ENCODE data around the gene ALKBH8.
"Not testable (repeated sequence)": the region's sequence is repeated elsewhere in the genome, so short reads cannot be mapped to it uniquely, and the experiment has no call there.

The ALKBH8 gene

GRCh38 chr11:107508858-107509244, 56.7 kb downstream of the ALKBH8 start:
- no CpG with 5 or more reads among the region's 2 CpGs for WGBS (ENCODE audit: insufficient coverage)
- ChIA-PET POLR2A (no interaction called here), CTCF (no interaction called here)
- H3K27me3 ChIP-seq (replicated peaks in 2 of 5; ENCODE audit: control insufficient read depth in 4 of 5, insufficient read depth in 5 of 5, low read length in 4 of 5): no peaks in the 10 kb centered on the region
- no peak for DNase-seq
- H3K9me3 ChIP-seq (ENCODE audit: control extremely low read depth in 1 of 5, control insufficient read depth in 4 of 5, insufficient read depth in 2 of 5, low read depth in 1 of 5, low read length in 4 of 5): peaks cover 0 to 1% (median 0%) of the 10 kb centered on the region in 5 experiments
- no peak overlapping the region for H3K4me3 ChIP-seq (ENCODE audit: control insufficient read depth in 1 of 7, extremely low read depth in 1 of 7, insufficient read depth in 4 of 7, low read depth in 2 of 7, low read length in 6 of 7)
- H3K27ac ChIP-seq (ENCODE audit: insufficient read depth in 1 of 2, low read depth in 1 of 2, low read length in 2 of 2, poor library complexity in 1 of 2, severe bottlenecking in 2 of 2): no peak overlapping the region
- no peaks in the 10 kb centered on the region for H3K4me1 ChIP-seq (ENCODE audit: control extremely low read depth in 1 of 4, control insufficient read depth in 4 of 4, insufficient read depth in 4 of 4, low read length in 3 of 4)
- H3K36me3 ChIP-seq (ENCODE audit: control insufficient read depth in 4 of 4, insufficient read depth in 4 of 4, low read length in 3 of 4): peaks cover under 1 to 21% (median 15%) of the 10 kb centered on the region in 4 experiments

GRCh38 chr11:107508201-107508857, 57.2 kb downstream of the ALKBH8 start:
- ChIA-PET POLR2A (no interaction called here), CTCF (no interaction called here)
- Histone ChIP-seq H3K4me3 (ENCODE audit: control insufficient read depth in 1 of 7, extremely low read depth in 1 of 7, insufficient read depth in 4 of 7, low read depth in 2 of 7, low read length in 6 of 7) (no peak overlapping the region), H3K9me3 (ENCODE audit: control extremely low read depth in 1 of 5, control insufficient read depth in 4 of 5, insufficient read depth in 2 of 5, low read depth in 1 of 5, low read length in 4 of 5) (peaks cover 0 to 2% (median 0%) of the 10 kb centered on the region in 5 experiments), H3K4me1 (ENCODE audit: control extremely low read depth in 1 of 4, control insufficient read depth in 4 of 4, insufficient read depth in 4 of 4, low read length in 3 of 4) (no peaks in the 10 kb centered on the region), H3K27me3 (replicated peaks in 2 of 5; ENCODE audit: control insufficient read depth in 4 of 5, insufficient read depth in 5 of 5, low read length in 4 of 5) (no peaks in the 10 kb centered on the region), H3K27ac (ENCODE audit: insufficient read depth in 1 of 2, low read depth in 1 of 2, low read length in 2 of 2, poor library complexity in 1 of 2, severe bottlenecking in 2 of 2) (no peak overlapping the region), H3K36me3 (ENCODE audit: control insufficient read depth in 4 of 4, insufficient read depth in 4 of 4, low read length in 3 of 4) (peaks cover 5 to 24% (median 16%) of the 10 kb centered on the region in 4 experiments)
- no peak for DNase-seq
- 100% methylated on average over 2 of the region's 6 CpGs for WGBS (ENCODE audit: insufficient coverage)

- Histone ChIP-seq H3K4me3 (ENCODE audit: control insufficient read depth in 1 of 7, extremely low read depth in 1 of 7, insufficient read depth in 4 of 7, low read depth in 2 of 7, low read length in 6 of 7) (no peak overlapping the region), H3K36me3 (ENCODE audit: control insufficient read depth in 4 of 4, insufficient read depth in 4 of 4, low read length in 3 of 4) (peaks cover 11 to 43% (median 22%) of the 10 kb centered on the region in 4 experiments), H3K9me3 (ENCODE audit: control extremely low read depth in 1 of 5, control insufficient read depth in 4 of 5, insufficient read depth in 2 of 5, low read depth in 1 of 5, low read length in 4 of 5) (peaks cover 5 to 13% (median 8%) of the 10 kb centered on the region in 5 experiments), H3K27me3 (replicated peaks in 2 of 5; ENCODE audit: control insufficient read depth in 4 of 5, insufficient read depth in 5 of 5, low read length in 4 of 5) (no peaks in the 10 kb centered on the region), H3K4me1 (ENCODE audit: control extremely low read depth in 1 of 4, control insufficient read depth in 4 of 4, insufficient read depth in 4 of 4, low read length in 3 of 4) (no peaks in the 10 kb centered on the region), H3K27ac (ENCODE audit: insufficient read depth in 1 of 2, low read depth in 1 of 2, low read length in 2 of 2, poor library complexity in 1 of 2, severe bottlenecking in 2 of 2) (no peak overlapping the region)
- POLR2A ChIA-PET: no interaction called here
- CTCF ChIA-PET: no interaction called here
- DNase-seq: no peak
Observed at GRCh38 chr11:107505647-107506225, 59.8 kb downstream of the ALKBH8 start.

GRCh38 chr11:107504981-107505380, 60.6 kb downstream of the ALKBH8 start:
- ChIA-PET CTCF (no interaction called here), POLR2A (no interaction called here)
- no peak for DNase-seq
- no peaks in the 10 kb centered on the region for H3K4me1 ChIP-seq (ENCODE audit: control extremely low read depth in 1 of 4, control insufficient read depth in 4 of 4, insufficient read depth in 4 of 4, low read length in 3 of 4)
- no peak overlapping the region for H3K27ac ChIP-seq (ENCODE audit: insufficient read depth in 1 of 2, low read depth in 1 of 2, low read length in 2 of 2, poor library complexity in 1 of 2, severe bottlenecking in 2 of 2)
- H3K36me3 ChIP-seq (ENCODE audit: control insufficient read depth in 4 of 4, insufficient read depth in 4 of 4, low read length in 3 of 4): peaks cover 13 to 38% (median 19%) of the 10 kb centered on the region in 4 experiments
- WGBS (ENCODE audit: insufficient coverage): 100% methylated on average over 3 of the region's 5 CpGs
- H3K4me3 ChIP-seq (ENCODE audit: control insufficient read depth in 1 of 7, extremely low read depth in 1 of 7, insufficient read depth in 4 of 7, low read depth in 2 of 7, low read length in 6 of 7): no peak overlapping the region
- H3K9me3 ChIP-seq (ENCODE audit: control extremely low read depth in 1 of 5, control insufficient read depth in 4 of 5, insufficient read depth in 2 of 5, low read depth in 1 of 5, low read length in 4 of 5): peaks cover 5 to 13% (median 8%) of the 10 kb centered on the region in 5 experiments
- no peaks in the 10 kb centered on the region for H3K27me3 ChIP-seq (replicated peaks in 2 of 5; ENCODE audit: control insufficient read depth in 4 of 5, insufficient read depth in 5 of 5, low read length in 4 of 5)

GRCh38 chr11:107501713-107502112, 63.8 kb downstream of the ALKBH8 start:
- WGBS (ENCODE audit: insufficient coverage): 100% methylated on average over 1 of the region's 1 CpG
- Histone ChIP-seq H3K27ac (ENCODE audit: insufficient read depth in 1 of 2, low read depth in 1 of 2, low read length in 2 of 2, poor library complexity in 1 of 2, severe bottlenecking in 2 of 2) (no peak overlapping the region), H3K36me3 (ENCODE audit: control insufficient read depth in 4 of 4, insufficient read depth in 4 of 4, low read length in 3 of 4) (peaks cover 13 to 36% (median 19%) of the 10 kb centered on the region in 4 experiments), H3K4me1 (ENCODE audit: control extremely low read depth in 1 of 4, control insufficient read depth in 4 of 4, insufficient read depth in 4 of 4, low read length in 3 of 4) (no peaks in the 10 kb centered on the region), H3K27me3 (replicated peaks in 2 of 5; ENCODE audit: control insufficient read depth in 4 of 5, insufficient read depth in 5 of 5, low read length in 4 of 5) (no peaks in the 10 kb centered on the region), H3K9me3 (ENCODE audit: control extremely low read depth in 1 of 5, control insufficient read depth in 4 of 5, insufficient read depth in 2 of 5, low read depth in 1 of 5, low read length in 4 of 5) (peaks cover 5 to 13% (median 8%) of the 10 kb centered on the region in 5 experiments), H3K4me3 (ENCODE audit: control insufficient read depth in 1 of 7, extremely low read depth in 1 of 7, insufficient read depth in 4 of 7, low read depth in 2 of 7, low read length in 6 of 7) (no peak overlapping the region)
- DNase-seq: no peak
- CTCF ChIA-PET: no interaction called here
- POLR2A ChIA-PET: no interaction called here

GRCh38 chr11:107497371-107497770, 68.2 kb downstream of the ALKBH8 start:
- DNase-seq; H3K4me1 ChIP-seq (ENCODE audit: control extremely low read depth in 1 of 4, control insufficient read depth in 4 of 4, insufficient read depth in 4 of 4, low read length in 3 of 4); H3K27me3 ChIP-seq (replicated peaks in 2 of 5; ENCODE audit: control insufficient read depth in 4 of 5, insufficient read depth in 5 of 5, low read length in 4 of 5); H3K4me3 ChIP-seq (ENCODE audit: control insufficient read depth in 1 of 7, extremely low read depth in 1 of 7, insufficient read depth in 4 of 7, low read depth in 2 of 7, low read length in 6 of 7); CTCF ChIA-PET; POLR2A ChIA-PET; H3K27ac ChIP-seq (ENCODE audit: insufficient read depth in 1 of 2, low read depth in 1 of 2, low read length in 2 of 2, poor library complexity in 1 of 2, severe bottlenecking in 2 of 2): not testable (repeated sequence)
- Histone ChIP-seq H3K36me3 (ENCODE audit: control insufficient read depth in 4 of 4, insufficient read depth in 4 of 4, low read length in 3 of 4) (peaks cover 4 to 14% (median 9%) of the 10 kb centered on the region in 4 experiments), H3K9me3 (ENCODE audit: control extremely low read depth in 1 of 5, control insufficient read depth in 4 of 5, insufficient read depth in 2 of 5, low read depth in 1 of 5, low read length in 4 of 5) (peaks cover 4 to 12% (median 7%) of the 10 kb centered on the region in 5 experiments)
- WGBS (ENCODE audit: insufficient coverage): 92% methylated on average over 3 of the region's 7 CpGs

GRCh38 chr11:107496011-107496410, 69.5 kb downstream of the ALKBH8 start:
- Histone ChIP-seq H3K4me1 (ENCODE audit: control extremely low read depth in 1 of 4, control insufficient read depth in 4 of 4, insufficient read depth in 4 of 4, low read length in 3 of 4) (no peaks in the 10 kb centered on the region), H3K4me3 (ENCODE audit: control insufficient read depth in 1 of 7, extremely low read depth in 1 of 7, insufficient read depth in 4 of 7, low read depth in 2 of 7, low read length in 6 of 7) (no peak overlapping the region), H3K9me3 (ENCODE audit: control extremely low read depth in 1 of 5, control insufficient read depth in 4 of 5, insufficient read depth in 2 of 5, low read depth in 1 of 5, low read length in 4 of 5) (peaks cover 0 to under 1% (median 0%) of the 10 kb centered on the region in 5 experiments), H3K27ac (ENCODE audit: insufficient read depth in 1 of 2, low read depth in 1 of 2, low read length in 2 of 2, poor library complexity in 1 of 2, severe bottlenecking in 2 of 2) (no peak overlapping the region), H3K36me3 (ENCODE audit: control insufficient read depth in 4 of 4, insufficient read depth in 4 of 4, low read length in 3 of 4) (peaks cover 0 to 2% (median 0%) of the 10 kb centered on the region in 4 experiments), H3K27me3 (replicated peaks in 2 of 5; ENCODE audit: control insufficient read depth in 4 of 5, insufficient read depth in 5 of 5, low read length in 4 of 5) (no peaks in the 10 kb centered on the region)
- WGBS (ENCODE audit: insufficient coverage): 94% methylated on average over 4 of the region's 4 CpGs
- CTCF ChIA-PET: no interaction called here
- DNase-seq: no peak
- POLR2A ChIA-PET: no interaction called here
